GM19035 (cell line): ENCODE measurements around the gene EPHB2.

Experiments
- ATAC-seq: cut with Tn5 transposase; IDR thresholded peaks from one replicate; pipeline ENCODE4 v1.9.1; 2021; ENCODE audit not compliant: unreplicated experiment

The EPHB2 gene

DNA sequence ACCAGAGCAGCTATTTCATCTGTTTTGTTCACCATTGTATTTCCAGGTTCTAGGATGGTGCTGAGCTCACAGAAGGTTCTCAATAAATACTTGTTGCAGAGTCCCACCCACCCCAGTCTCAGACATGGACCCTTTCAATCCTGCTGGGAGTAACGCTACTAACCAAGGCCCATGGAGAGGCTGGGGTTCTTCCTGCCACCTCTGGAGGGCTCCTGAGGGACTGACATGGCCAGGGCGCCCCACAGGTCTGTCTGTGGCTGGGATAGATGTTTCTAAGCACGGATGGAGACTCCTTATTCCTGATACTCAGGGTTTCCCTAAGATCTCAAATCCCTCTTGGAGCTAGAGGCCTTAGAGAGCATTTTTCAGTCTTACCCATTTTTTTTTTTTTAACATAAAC lies 87.4 kb downstream of the EPHB2 start:
- no peak for ATAC-seq

DNA sequence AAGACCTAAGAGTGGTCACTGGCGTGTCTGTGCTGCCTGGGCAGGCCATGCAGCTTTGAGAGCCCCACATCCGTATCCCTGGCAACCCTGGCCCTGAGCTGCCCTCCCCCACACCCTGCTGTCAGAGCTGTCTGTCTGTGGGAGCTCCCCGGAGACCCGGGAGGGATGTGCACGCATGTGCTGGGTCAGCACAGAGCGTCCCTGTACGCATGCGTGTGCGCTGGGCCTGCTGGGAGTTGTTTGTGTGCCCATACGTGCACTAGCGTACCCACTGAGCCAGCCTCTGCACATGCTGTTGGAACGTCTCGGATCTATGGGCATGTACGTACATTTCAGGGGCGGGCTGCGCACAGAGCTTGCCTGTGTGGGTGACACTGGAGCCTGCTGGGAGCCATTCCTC lies 89.3 kb downstream of the EPHB2 start:
- no peak for ATAC-seq

DNA sequence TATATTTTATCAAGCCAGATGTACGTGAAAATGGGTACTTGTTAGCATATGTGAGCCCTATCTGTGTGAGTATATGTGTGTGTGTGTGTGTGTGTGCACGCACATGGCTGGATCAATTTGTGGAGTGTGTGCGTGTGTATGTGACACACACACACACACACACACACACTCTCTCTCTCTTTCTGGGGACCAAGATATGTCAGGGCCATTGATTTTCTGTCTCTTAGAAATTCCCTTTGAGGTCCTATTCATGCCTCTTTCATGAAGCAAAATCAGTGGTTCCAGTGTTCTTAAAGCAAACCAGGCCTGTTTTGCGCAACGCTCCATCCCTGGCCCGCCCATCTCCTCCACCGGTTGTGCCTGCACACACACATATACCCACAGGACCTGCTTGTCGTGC lies 90.0 kb downstream of the EPHB2 start:
- no peak for ATAC-seq

DNA sequence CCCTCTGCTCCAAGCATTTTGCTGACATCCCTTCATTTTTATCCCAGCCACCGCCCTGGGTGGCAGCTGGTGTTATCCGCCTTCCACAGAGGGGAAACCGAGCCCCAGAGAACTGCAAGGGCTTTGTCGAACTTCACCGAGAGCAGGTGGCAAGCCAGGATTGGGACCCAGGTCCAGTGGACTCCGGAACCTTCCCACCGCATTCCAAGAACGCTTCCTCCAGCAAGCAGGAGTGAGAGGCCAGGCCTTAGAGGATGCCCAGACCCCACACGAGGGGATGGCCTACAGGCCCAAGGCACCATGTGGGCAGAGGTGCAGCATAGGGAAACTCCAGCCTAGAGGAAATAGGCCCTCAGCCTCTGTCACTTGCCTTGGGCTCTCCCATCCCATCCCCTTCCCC lies 90.7 kb downstream of the EPHB2 start:
- ATAC-seq, result no peak

DNA sequence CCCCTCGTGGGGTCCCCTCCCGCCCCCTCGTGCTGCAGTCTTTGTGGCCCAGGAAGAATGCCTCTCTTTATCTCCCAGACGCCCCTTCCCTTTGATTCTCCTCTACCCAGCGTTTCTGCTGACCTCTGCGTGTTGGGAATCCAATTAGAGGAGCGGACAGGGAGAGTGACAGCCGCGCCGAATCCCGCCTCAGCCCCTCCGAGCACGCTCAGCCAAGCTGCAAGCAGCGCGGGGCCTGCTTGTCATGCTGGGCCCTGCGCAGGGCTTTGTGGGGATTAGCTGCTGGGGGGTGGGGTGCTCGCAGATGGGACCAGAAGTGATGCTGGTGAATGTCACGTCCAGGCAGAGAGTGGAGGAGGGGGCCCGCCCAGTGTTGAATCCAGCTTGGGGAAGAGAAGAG lies 91.1 kb downstream of the EPHB2 start:
- ATAC-seq, result no peak

DNA sequence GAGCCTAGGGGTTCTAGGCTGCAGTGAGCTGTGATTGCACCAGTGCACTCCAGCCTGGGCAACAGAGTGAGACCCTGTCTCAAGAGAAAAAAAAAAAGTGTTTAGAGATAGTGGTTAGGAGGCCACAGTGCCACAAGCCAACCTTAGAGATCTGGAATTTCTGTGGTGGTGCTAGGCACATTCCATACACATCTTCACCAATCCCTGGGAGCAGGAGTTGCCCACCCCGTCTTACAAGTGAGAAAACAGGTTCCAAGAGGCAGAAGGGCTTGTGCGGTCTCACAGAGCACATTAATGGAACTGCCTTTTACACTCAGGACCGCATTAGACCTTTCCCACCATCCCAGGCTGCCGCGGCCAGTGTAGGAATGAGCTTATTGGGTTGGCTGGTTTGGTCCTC lies 93.2 kb downstream of the EPHB2 start:
- no peak for ATAC-seq

DNA sequence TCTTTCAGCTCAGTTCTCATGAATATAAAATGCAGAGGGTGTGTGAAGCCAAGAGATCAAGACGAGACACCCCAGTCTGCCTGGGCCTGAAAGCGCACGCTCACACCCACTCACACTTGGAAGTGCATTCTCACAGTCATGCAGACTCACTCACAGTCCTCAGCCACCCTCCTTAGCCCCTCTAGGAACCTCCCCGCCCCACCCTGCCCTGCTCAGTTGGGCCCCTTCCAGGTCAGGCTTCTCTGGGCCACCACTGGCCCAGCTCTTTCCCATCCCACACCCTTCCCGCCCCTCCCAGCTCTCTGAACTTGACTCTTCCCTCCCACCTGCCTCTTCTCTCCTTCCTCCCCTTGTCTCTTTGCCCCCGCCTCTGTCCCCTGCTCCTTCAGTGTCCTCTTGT lies 93.8 kb downstream of the EPHB2 start:
- no peak for ATAC-seq

DNA sequence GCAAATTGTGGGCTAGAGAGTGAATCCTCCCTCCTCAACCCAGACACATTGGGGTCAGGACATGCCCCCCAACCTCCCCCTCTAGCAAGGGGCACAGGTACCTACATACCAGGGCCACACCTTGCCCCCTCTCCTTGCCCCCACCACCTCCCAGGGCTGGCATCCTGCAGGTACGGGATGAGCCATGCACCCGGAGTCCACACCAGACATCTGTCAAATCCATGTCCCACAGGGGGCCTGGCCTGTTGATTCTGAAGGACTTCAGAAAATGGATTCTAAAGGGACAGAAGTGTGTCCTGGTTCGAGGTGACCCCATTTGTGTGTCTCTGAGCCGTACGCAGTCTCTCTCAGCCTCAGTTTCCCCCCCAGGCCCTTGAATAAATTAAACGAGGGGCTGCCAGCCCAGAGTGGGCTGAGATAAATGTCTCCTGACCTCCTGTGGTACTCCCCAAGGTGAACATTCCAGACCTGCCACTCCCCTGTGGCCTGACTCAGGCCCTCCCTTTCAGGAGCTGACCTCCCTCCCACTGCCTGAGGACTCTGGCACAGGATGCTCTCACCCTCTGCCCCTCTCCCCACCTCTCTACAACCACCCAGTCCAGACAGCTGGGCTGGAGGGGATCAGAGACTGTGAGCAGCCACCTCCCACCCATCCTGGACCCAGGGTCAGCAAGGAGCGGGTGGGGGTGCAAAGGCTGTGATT lies 94.5 kb downstream of the EPHB2 start:
- ATAC-seq, result no peak

DNA sequence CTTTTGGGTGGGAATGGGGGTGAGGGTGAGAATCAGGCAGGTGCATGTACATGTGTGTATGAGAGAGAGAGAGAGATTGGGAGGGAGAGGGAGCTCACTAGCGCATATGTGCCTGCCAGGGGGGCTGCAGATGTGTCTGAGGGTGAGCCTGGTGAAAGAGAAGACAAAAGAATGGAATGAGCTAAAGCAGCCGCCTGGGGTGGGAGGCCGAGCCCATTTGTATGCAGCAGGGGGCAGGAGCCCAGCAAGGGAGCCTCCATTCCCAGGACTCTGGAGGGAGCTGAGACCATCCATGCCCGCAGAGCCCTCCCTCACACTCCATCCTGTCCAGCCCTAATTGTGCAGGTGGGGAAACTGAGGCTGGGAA lies 95.0 kb downstream of the EPHB2 start:
- ATAC-seq, result no peak

DNA sequence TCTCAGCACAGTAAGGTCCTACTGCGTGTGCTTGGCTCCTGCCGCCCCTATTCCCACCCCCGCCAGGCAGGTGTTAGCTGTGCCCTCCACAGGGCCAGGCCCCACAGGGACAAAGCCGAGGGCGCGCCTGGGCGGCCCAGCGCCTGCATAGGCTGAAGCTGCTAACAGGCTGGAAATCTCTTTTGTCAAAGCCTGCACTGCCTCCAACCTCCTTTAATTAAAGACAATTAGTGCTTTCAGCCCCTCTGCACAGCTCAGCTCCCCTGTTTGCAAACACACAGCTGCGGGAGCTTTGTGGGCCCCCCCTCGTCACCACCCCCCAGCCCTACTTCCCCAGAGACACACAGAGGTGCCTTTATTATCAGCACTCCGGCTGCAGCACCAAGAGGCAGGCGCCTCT lies 95.9 kb downstream of the EPHB2 start:
- no peak for ATAC-seq

DNA sequence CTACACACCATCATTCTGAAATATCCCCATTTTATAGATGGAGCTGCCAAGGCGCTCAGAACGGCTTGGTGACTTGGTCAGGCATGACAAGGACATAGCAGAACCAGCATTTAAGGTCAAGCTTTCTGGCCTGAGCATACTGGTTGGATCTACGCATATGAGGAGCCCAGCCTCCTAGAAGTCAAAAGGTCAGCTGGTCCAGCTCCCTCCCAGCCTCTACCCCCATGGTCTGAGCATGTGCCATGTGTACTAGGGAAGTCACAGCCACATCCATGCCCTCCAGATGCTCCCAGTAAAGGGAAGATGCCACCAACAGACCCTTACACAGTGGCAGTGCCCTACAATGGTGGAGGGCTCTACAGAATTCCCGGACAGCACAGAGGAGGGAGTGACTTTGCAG lies 96.7 kb downstream of the EPHB2 start:
- ATAC-seq, result no peak

DNA sequence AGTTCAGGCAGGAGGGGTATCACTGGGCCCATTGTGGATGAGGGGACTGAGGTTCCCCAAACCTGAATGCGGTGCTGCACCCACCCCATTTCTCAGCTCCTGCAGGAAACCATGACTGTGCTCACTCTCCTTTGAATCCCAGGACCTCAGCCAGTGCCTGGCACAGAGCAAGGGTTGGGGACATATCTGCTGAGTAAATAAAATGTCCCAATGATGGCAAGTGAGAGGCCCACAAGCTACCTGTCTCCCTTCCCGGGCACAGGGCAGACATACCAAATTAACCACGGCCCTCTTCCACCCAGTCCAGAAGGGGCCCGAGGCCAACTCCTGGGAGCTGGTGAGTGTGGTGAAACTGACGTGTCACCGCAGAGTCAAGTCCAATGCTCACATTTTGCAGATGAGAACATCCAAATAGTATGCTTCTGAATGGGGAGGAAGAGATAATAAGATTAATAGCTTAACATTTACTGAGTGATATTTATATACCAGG lies 97.6 kb downstream of the EPHB2 start:
- no peak for ATAC-seq

DNA sequence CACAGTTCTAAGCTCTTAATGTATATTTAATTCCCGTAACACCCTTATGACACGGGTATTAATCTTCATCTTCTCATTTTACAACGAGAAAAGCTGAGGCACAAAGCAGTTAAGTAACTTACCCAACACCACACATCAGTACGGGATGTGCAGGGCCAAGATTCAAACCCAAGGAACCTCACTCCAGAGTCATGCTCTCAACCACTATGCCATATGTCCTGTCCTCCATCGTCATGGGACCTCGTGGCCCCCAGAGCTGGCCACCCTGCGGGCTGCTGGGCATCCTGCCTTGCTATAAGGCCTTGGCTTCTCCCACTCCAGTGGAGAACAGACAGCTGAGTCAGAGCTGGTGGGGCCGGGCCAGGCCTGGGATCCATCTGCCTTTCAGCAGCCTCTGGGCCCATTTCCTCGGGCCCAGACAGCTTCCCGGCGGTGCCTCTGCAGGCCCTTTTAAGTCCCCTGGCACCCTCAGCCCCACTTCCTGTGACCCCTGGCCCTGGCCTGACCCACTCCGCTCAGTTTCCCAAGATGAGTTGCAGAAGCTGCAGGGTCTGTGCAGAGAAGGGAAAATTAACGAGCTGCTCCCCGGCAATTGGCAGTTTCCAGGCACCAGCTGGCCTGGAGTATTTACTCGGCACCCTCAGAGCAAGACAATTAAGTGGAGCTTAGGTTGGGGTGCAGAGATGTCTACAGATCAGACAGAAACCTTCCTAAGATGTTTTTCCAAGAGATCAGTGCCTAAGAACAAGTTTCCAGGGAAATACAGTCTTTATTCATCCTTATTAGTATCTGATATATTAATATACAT lies 98.2 kb downstream of the EPHB2 start:
- ATAC-seq, result no peak

DNA sequence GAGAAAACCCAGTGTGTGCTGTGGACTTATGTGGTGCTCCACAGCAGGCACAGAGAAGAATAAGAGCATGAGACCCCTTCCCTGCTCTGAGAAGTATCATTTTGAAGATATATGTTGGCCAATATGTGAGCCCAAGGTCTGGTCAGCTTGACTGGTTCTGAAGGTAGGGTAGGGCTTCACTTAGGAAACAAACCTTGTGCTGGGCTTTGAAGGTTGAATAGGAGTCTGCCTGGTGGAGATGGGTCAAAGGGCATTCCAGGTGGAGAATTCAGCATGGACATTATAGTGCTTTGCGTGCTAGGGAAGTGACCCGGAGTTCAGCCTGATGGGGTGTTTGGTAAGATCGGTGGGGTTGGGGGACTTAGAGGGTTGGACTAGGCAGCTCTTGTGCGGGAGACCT lies 99.1 kb downstream of the EPHB2 start:
- no peak for ATAC-seq

DNA sequence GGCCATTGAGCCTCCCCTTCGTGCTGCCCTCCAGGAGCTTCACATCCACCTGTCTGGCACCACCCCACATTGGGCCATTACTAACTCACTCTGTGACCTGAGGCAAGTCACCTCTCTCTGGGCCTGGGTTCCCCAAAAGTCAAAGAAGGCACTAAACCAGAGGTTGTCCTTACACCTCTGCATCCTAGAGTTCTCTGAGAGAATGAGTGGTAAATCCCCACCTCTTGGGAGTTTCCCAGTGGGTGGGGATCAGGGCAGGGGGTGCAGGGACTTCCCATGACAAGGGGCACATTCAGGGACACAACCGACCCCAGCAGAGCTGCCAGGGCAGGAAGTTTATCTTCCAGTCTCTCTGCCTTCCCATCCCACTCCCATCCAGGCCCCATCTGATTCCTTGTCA lies 99.7 kb downstream of the EPHB2 start:
- ATAC-seq, result no peak

DNA sequence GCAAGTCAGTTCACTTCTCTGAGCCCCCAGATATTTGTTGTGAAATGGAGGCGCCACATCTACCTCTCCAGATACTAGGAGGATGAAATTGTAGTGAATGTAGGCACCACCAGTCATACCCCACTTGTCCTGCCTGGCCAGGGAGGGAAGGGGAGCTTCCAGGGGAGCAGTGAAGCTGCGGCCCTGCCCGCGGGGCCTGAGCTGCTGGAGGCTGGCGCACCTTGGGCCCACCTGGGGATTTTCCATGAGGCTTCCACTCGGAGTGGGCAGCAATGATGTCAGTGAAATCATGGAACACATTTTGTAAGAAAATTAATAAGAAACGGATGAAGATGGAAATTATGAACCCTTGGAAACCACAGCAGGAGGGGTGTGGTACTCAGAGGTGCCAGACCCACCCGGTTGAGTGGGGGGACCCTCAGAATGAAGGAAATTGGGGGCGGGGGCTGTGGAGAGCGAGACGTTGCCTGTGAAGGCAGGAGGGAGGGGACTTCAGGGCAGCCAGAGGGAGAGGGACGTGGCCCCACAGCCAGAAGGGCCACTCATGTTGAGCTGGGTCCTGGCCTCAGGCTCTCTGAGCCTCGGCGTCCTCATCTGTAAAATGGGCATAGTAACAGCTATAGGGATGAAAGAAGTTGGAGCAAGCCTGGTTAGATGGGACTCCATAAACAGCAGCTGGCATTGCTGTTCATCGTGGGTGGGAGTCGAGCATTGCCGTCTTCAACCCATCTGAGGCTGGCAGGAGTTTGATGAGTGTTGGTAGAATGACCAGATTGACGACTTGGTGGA lies 101.6 kb downstream of the EPHB2 start:
- no peak for ATAC-seq

DNA sequence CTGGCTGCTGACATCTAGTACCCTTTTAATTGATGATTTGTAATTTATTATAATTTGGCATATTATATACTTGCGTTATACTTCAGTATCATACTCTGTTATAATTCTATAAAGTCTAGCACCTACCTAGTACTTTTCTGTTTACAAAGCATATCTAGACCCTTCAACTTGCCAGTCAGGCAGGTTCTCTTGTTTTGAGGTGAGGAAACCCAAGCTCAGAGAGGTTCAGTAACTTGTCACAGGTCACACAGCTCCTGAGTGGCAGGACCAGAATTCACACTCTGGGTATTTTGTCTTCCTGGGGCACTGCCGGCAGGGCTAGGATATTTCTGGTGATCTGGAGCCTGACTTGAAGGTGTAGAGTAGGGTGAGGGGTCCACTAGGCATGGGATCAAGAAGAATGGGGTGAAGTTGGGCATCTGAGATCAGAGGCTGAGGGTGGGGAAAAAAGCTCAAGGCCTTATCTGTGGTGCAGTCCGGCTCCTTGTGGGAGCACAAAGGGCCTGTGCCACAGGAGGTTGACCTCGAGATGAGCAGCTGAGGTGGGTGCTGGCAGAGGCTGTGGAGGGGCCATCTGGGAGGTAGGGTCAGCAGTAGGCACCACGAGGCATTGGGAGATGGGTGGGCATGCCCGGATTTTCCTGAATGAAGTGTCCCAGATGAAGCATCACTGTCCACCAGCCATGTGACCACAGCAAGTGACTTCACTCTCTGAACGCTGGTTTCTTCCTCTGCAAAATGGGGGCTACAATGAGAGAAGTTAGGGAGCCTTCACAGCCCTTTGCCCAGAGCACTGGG lies 102.6 kb downstream of the EPHB2 start:
- no peak for ATAC-seq

DNA sequence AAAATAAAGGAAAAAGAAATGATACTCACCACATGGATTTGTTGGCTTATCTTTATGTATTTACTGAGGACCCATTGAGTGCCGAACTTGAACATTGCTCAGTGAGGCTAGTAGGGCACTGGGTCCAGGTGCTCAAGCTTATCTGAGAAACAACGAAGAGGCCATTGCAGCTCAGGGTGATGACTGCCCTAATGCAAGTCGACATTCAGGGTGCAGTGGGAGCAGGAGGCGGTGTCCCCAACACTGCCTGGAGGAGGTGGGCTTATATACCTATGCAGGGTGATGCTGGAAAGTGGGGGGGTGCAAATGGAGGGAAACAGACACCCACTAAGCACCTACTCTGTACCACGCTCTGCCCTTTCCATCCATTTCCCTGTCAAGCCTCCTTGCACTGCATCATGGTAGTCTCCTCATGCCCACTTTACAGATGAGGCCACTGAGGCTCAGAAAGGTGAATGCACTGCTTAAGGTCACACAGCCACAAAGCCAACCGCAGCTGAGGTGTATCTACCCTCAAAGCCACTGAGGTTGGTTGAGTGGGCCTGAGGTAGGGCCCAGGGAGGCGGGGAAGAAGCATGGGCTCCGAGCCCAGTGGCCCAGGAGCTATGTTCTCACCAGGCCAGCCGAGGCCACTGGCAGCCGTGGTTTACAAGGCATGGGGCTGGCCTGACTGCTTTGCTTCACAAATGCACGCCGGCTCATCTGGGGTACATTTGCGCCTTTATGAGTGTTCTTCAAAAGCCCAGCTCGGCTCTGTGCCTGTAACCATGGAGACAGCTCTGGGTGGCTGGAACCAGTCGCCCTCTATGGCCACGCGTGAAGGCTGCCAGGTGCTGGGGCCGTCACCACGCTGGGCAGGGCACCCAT lies 103.8 kb downstream of the EPHB2 start:
- ATAC-seq, result no peak

DNA sequence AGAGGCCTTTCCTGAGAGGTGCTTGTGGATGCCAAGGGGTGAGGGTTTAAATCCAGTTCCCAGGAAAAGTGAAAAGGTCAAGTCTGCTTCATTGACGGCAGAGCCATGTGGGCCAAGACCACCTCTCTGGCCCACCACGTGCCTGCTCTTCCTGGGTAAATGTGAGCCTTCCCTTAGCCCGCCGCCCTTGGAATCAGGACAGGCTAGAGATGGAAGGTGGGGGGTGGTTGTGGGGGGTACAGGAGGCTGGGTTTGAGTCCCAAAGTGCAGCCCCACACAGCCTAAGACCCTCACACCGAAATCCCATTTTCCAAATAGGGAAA lies 104.4 kb downstream of the EPHB2 start:
- ATAC-seq, result no peak

DNA sequence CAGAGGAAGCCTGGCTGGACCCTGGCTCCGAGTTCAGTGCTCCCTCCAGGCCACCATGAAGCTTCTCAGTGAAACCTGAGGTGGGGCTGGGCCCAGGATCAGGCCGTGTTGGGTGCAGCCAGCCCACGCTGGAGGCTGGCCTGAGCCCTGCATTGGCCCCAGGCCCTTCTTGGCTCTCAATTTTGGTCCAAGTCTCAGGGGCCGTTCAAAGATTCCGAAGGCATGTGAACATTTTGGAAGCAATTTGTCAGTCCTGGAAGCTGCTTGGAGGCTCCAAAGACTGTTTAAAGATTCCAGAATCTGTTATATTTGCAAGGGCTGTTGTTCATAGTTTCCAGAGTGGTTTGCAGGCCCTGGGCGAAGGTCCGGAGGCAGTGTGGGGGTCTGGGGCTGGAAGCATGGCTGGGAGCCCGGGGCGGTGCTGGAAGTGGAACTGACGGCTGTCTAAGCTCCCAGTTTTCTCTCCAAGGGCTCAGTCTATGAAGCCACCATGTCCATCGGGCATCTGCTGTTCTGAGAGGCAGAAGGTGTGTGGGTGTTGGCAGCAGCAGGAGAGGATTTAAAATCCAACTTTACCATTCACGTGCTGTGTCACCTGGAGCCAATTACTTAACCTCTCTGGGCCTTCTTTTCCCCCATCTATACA lies 104.9 kb downstream of the EPHB2 start:
- no peak for ATAC-seq
